Neural progenitor cell (in vitro differentiated cells): Measurements from ENCODE around the gene IQGAP1.

Experiments
- CTCF ChIP-seq: fragments of 200-600 bp; sonication (generic); IDR thresholded peaks from 2 replicates; pipeline ENCODE4 v1.5.1; 2017; ENCODE audit warnings: antibody characterized with exemption, mild to moderate bottlenecking
- EZH2 ChIP-seq: fragments of 200-600 bp; sonication (generic); IDR thresholded peaks from 2 replicates; pipeline ENCODE4 v1.6.1; 2017; ENCODE audit warnings: antibody characterized with exemption, mild to moderate bottlenecking, moderate library complexity
- EZH2phosphoT487 ChIP-seq: fragments of 200-600 bp; sonication (generic); IDR thresholded peaks from 2 replicates; pipeline ENCODE4 v1.6.1; 2017; ENCODE audit warnings: antibody characterized with exemption

- no peak for TF ChIP-seq EZH2
- no peak for TF ChIP-seq CTCF
- no peak for TF ChIP-seq EZH2phosphoT487
Observed at GRCh38 chr15:90421527-90421926, 33.5 kb downstream of the IQGAP1 start.
